ENCODE results near the gene KDM2A. TPM values are rescaled to one million over a fixed set of nuclear protein-coding genes. Genes with fewer than 3 reads are reported as not detected.

KDM2A gene
- total RNA-seq, 4 donors from 2014 or later, result 44.9 to 69.5 (median 51.4) TPM

DNA sequence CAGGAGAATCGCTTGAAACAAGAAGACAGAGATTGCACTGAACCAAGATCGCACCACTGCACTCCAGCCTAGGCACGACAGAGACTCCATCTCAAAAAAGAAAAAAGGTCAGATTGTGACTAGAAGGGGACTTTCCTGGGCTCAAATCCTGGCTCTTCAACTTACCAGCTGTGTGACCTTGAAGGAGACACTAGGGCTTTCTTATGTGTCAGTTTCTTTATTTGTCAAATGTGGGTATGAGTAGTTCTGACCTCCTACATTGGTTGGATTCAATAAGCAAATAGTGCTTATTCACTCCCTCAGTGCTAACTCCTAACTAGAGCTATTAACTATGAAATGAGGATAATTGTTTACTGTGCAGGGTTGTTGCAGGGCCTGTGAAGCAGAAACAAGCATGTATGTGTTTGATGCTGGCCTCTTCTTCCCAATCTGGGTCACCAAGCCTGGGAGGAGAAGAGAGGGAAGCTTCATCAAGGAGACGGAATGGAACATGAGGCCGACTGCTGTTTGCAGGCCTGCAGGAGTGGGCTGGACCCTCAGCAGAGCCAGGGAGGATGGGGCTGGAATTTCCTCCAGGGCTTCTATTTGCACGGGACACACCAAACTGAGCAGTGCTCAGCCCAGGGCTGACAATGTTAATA lies 39.9 kb upstream of the KDM2A start:
- TF ChIP-seq POLR2AphosphoS5 (IDR thresholded peaks at IDR 0.05) (no peak), CTCF (IDR thresholded peaks at IDR 0.05) (no peak), POLR2A (IDR thresholded peaks at IDR 0.05; ENCODE audit: low read depth) (no peak), EP300 (IDR thresholded peaks at IDR 0.05) (no peak)
- no peak for DNase-seq (ENCODE audit: extremely low spot score)
- intact Hi-C loops (cut with DNase I), result no loop called here
- H3K36me3 ChIP-seq, result no peaks in the 10 kb centered on the region
- no peaks in the 10 kb centered on the region for H3K9me3 ChIP-seq
- H3K27me3 ChIP-seq, result peaks cover 0 to 15% (median 0%) of the 10 kb centered on the region in 4 donors
- H3K4me3 ChIP-seq, result no peak overlapping the region
- H3K4me1 ChIP-seq, result peaks cover 8 to 13% (median 10%) of the 10 kb centered on the region in 4 donors
- no peak overlapping the region for H3K27ac ChIP-seq (replicated peaks in 1 of 4)
- 74% methylated on average over 6 of the region's 6 CpGs for WGBS

GRCh38 chr11:67082071-67082791 lies 36.8 kb upstream of the KDM2A start:
- TF ChIP-seq POLR2AphosphoS5 (IDR thresholded peaks at IDR 0.05) (no peak), POLR2A (IDR thresholded peaks at IDR 0.05; ENCODE audit: low read depth) (no peak), EP300 (IDR thresholded peaks at IDR 0.05) (no peak)
- WGBS, result 69% methylated on average over 15 of the region's 20 CpGs
- peaks cover 8 to 13% (median 10%) of the 10 kb centered on the region in 4 donors for H3K4me1 ChIP-seq
- no peak for DNase-seq (ENCODE audit: extremely low spot score)
- peaks cover 0 to 15% (median 0%) of the 10 kb centered on the region in 4 donors for H3K27me3 ChIP-seq
- peak overlapping the region in 1 of 4 donors; percentile 25 for H3K4me3 ChIP-seq
- intact Hi-C loops (cut with DNase I), result loop anchor here (5.0 kb wide), 2 partner anchors 85 to 235 kb away; no protein-coding TSS in a partner anchor
- no peaks in the 10 kb centered on the region for H3K9me3 ChIP-seq
- H3K27ac ChIP-seq (replicated peaks in 1 of 4), result no peak overlapping the region
- no peaks in the 10 kb centered on the region for H3K36me3 ChIP-seq

DNA sequence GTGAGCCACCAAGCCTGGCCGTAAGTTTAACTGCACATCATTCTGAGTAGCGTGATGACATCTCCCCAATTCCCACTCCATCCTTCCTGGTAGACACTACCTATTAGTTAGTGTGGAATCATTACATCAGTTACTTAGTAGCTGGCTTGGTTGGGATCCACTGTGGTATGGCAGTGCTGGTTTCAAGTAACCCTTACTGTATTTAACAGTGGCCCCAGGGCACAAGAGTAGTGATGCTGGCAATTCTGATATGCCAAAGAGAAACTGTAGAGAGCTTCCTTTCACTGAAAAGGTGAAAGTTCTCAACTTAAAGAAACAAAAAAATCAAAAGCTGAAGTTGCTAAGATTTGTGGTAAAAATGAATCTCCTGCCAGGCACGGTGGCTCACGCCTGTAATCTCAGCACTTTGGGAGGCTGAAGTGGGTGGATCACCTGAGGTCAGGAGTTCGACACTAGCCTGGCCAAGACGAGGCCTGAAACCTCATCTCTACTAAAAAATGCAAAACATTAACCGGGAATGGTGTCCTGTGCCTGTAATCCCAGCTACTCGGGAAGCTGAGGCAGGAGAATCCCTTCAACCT lies 35.2 kb upstream of the KDM2A start:
- 94% methylated on average over 8 of the region's 8 CpGs for whole genome bisulfite sequencing
- no peak for TF ChIP-seq EP300 (IDR thresholded peaks at IDR 0.05)
- TF ChIP-seq CTCF (IDR thresholded peaks at IDR 0.05), result no peak
- no peak for TF ChIP-seq POLR2AphosphoS5 (IDR thresholded peaks at IDR 0.05)
- no peak for TF ChIP-seq POLR2A (IDR thresholded peaks at IDR 0.05; ENCODE audit: low read depth)
- Histone ChIP-seq H3K4me1 (peaks cover 8 to 13% (median 10%) of the 10 kb centered on the region in 4 donors), H3K4me3 (no peak overlapping the region), H3K36me3 (no peaks in the 10 kb centered on the region), H3K9me3 (no peaks in the 10 kb centered on the region), H3K27me3 (no peaks in the 10 kb centered on the region), H3K27ac (replicated peaks in 1 of 4) (no peak overlapping the region)
- DNase-seq (ENCODE audit: extremely low spot score), result no peak
- intact Hi-C loops (cut with DNase I), result loop anchor here (5.0 kb wide), 2 partner anchors 83 to 233 kb away; no protein-coding TSS in a partner anchor

- WGBS, result 97% methylated on average over 5 of the region's 5 CpGs
- intact Hi-C loops (cut with DNase I), result no loop called here
These were observed 33.4 kb upstream of the KDM2A start for GRCh38 chr11:67085617-67086016.

More at GRCh38 chr11:67085617-67086016, 33.4 kb upstream of the KDM2A start:
- H3K36me3 ChIP-seq, result no peaks in the 10 kb centered on the region
- peaks cover 8 to 13% (median 10%) of the 10 kb centered on the region in 4 donors for H3K4me1 ChIP-seq
- no peaks in the 10 kb centered on the region for H3K9me3 ChIP-seq
- DNase-seq (ENCODE audit: extremely low spot score), result no peak
- no peaks in the 10 kb centered on the region for H3K27me3 ChIP-seq
- H3K4me3 ChIP-seq, result no peak overlapping the region
- TF ChIP-seq POLR2AphosphoS5 (IDR thresholded peaks at IDR 0.05) (no peak), POLR2A (IDR thresholded peaks at IDR 0.05; ENCODE audit: low read depth) (no peak), EP300 (IDR thresholded peaks at IDR 0.05) (no peak), CTCF (IDR thresholded peaks at IDR 0.05) (no peak)
- H3K27ac ChIP-seq (replicated peaks in 1 of 4), result no peak overlapping the region
